AG09309 (cell line): ENCODE data around the gene DNAH3.
"Not testable (repeated sequence)": the region's sequence is repeated elsewhere in the genome, so short reads cannot be mapped to it uniquely, and the experiment has no call there.

Source experiments
- DNase-seq: peaks from one replicate; pipeline ENCODE4 v3.0.0-alpha.2; 2010; ENCODE audit warnings: low read depth
- H3K4me3 ChIP-seq: 2 replicates; pipeline ENCODE4 v1.5.1; 2011; ENCODE audit warnings: mild to moderate bottlenecking, low read depth, low read length, moderate library complexity; ENCODE audit not compliant: control insufficient read depth
- CTCF ChIP-seq: IDR thresholded peaks from 2 replicates; pipeline ENCODE4 v1.5.1; 2011; ENCODE audit warnings: mild to moderate bottlenecking, low read depth, low read length, inconsistent platforms; ENCODE audit not compliant: insufficient read depth, control insufficient read depth; ENCODE audit errors: missing control alignments

DNAH3 gene

GRCh38 chr16:21150375-21151001 is at the start of gene DNAH3:
Gene DNAH3, minus strand, starts transcription at chr16:21150846. Its CDS starts 527 bp downstream, at chr16:21150319.
- DNase-seq = no peak
- no peak within 1 kb of the TSS for H3K4me3 ChIP-seq
- TF ChIP-seq CTCF = no peak

GRCh38 chr16:21199607-21200218 is 49.1 kb upstream of the DNAH3 start:
- DNase-seq = no peak
- no peak overlapping the region for H3K4me3 ChIP-seq
- TF ChIP-seq CTCF = no peak

- DNase-seq = no peak
- H3K4me3 ChIP-seq = no peak overlapping the region
- TF ChIP-seq CTCF = no peak
Observed at GRCh38 chr16:21197621-21198020, 47.0 kb upstream of the DNAH3 start.

- no peak overlapping the region for H3K4me3 ChIP-seq
- DNase-seq = no peak
Observed at GRCh38 chr16:21197112-21197511, 46.5 kb upstream of the DNAH3 start.

GRCh38 chr16:21195330-21195729 is 44.7 kb upstream of the DNAH3 start:
- H3K4me3 ChIP-seq, DNase-seq: not testable (repeated sequence)

More at GRCh38 chr16:21197112-21197511, 46.5 kb upstream of the DNAH3 start:
- no peak for TF ChIP-seq CTCF

- no peak for DNase-seq
- TF ChIP-seq CTCF = no peak
- H3K4me3 ChIP-seq = no peak overlapping the region
Observed at GRCh38 chr16:21194771-21195301, 44.2 kb upstream of the DNAH3 start.

GRCh38 chr16:21192991-21193390 is 42.3 kb upstream of the DNAH3 start:
- no peak for DNase-seq
- no peak for TF ChIP-seq CTCF
- H3K4me3 ChIP-seq = no peak overlapping the region
